CD14-positive monocyte (primary cell): ENCODE results near the gene ZNF662. TPM values are rescaled to one million over a fixed set of nuclear protein-coding genes. Genes with fewer than 3 reads are reported as not detected.
A peak's percentile ranks its signal among the peaks of the same experiment; 100 is the strongest.

Experiments
- DNase-seq, 3 donors: peaks; one replicate each; pipeline ENCODE4 v3.0.0-alpha.2; 2011 to 2022
- H2AFZ ChIP-seq: 2 replicates; pipeline ENCODE4 v1.6.0; 2012; ENCODE audit warnings: mild to moderate bottlenecking, low read depth, low read length, inconsistent platforms; ENCODE audit not compliant: insufficient read depth, poor library complexity, severe bottlenecking
- H3K27ac ChIP-seq, 2 donors: 1 replicate in 1 of 2; 2 replicates in 1 of 2; pipeline ENCODE4 v1.5.1; 2012 to 2013; ENCODE audit warnings: low read length in 2 of 2, control low read depth in 1 of 2, inconsistent platforms in 1 of 2, low read depth in 1 of 2, mild to moderate bottlenecking in 1 of 2
- H3K27me3 ChIP-seq, 2 donors: one replicate each; pipeline versions ENCODE4 v1.6.0 to v1.6.1; 2011 to 2013; ENCODE audit warnings: low read length in 2 of 2; ENCODE audit not compliant: control insufficient read depth in 2 of 2, insufficient read depth in 2 of 2
- H3K36me3 ChIP-seq, 2 donors: replicated peaks in 1 of 2; 1 replicate in 1 of 2; 2 replicates in 1 of 2; pipeline versions ENCODE4 v1.5.1 to v1.6.1; 2012 to 2013; ENCODE audit warnings: low read length in 2 of 2, control low read depth in 1 of 2, inconsistent platforms in 1 of 2, mild to moderate bottlenecking in 1 of 2; ENCODE audit not compliant: insufficient read depth in 2 of 2, control insufficient read depth in 1 of 2
- H3K4me1 ChIP-seq, 2 donors: 1 replicate in 1 of 2; 2 replicates in 1 of 2; pipeline versions ENCODE4 v1.5.1 to v1.6.1; 2012 to 2013; ENCODE audit warnings: low read length in 2 of 2, control low read depth in 1 of 2, inconsistent platforms in 1 of 2, mild to moderate bottlenecking in 1 of 2, moderate library complexity in 1 of 2; ENCODE audit not compliant: insufficient read depth in 2 of 2, control insufficient read depth in 1 of 2
- H3K4me2 ChIP-seq: replicated peaks from 2 replicates; pipeline ENCODE3; 2012; ENCODE audit warnings: low read length, moderate library complexity, mild to moderate bottlenecking; ENCODE audit not compliant: poor library complexity, severe bottlenecking; ENCODE audit errors: extremely low read depth
- H3K4me3 ChIP-seq, 3 experiments: fragments of 200-600 bp in 1 of 3; sonication (generic) in 1 of 3; replicated peaks in 1 of 3; 1 replicate in 2 of 3; 2 replicates in 1 of 3; pipeline ENCODE4 v1.5.1; 2011 to 2013; ENCODE audit warnings: low read length in 3 of 3, mild to moderate bottlenecking in 3 of 3, control low read depth in 2 of 3, low read depth in 2 of 3, inconsistent platforms in 1 of 3, moderate library complexity in 1 of 3
- H3K79me2 ChIP-seq: 2 replicates; pipeline ENCODE4 v1.6.0; 2012; ENCODE audit warnings: mild to moderate bottlenecking, control low read depth, inconsistent platforms, low read length, moderate library complexity; ENCODE audit not compliant: insufficient read depth
- H3K9ac ChIP-seq: 2 replicates; pipeline ENCODE4 v1.6.0; 2017; ENCODE audit warnings: low read length, mild to moderate bottlenecking; ENCODE audit not compliant: insufficient read depth, poor library complexity, severe bottlenecking
- H3K9me3 ChIP-seq, 2 donors: replicated peaks in 1 of 2; 1 replicate in 1 of 2; 2 replicates in 1 of 2; pipeline versions ENCODE4 v1.5.1 to v1.6.1; 2012 to 2013; ENCODE audit warnings: low read length in 2 of 2, control low read depth in 1 of 2; ENCODE audit not compliant: control insufficient read depth in 1 of 2, insufficient read depth in 1 of 2
- H4K20me1 ChIP-seq: 2 replicates; pipeline ENCODE4 v1.6.0; 2012; ENCODE audit warnings: mild to moderate bottlenecking, low read length, control low read depth, moderate library complexity; ENCODE audit not compliant: insufficient read depth
- H3K27ac Mint-ChIP-seq, 7 donors: one replicate each; pipeline ENCODE4 v1.8.0; 2020; ENCODE audit warnings: mild to moderate bottlenecking in 7 of 7, mixed read lengths in 7 of 7, moderate library complexity in 6 of 7, inconsistent platforms in 2 of 7
- H3K27me3 Mint-ChIP-seq, 3 donors: one replicate each; pipeline ENCODE4 v1.8.0; 2021 to 2022; ENCODE audit warnings: low read depth in 3 of 3, mild to moderate bottlenecking in 3 of 3, mixed read lengths in 3 of 3, moderate library complexity in 3 of 3, inconsistent platforms in 1 of 3
- H3K36me3 Mint-ChIP-seq, 2 donors: one replicate each; pipeline ENCODE4 v1.8.0; 2020; ENCODE audit warnings: mixed read lengths in 2 of 2, inconsistent platforms in 1 of 2, mild to moderate bottlenecking in 1 of 2
- H3K4me1 Mint-ChIP-seq: one replicate; pipeline ENCODE4 v1.8.0; 2020; ENCODE audit warnings: mild to moderate bottlenecking, mixed read lengths
- H3K4me3 Mint-ChIP-seq, 2 donors: one replicate each; pipeline ENCODE4 v1.8.0; 2020; ENCODE audit warnings: mild to moderate bottlenecking in 2 of 2, mixed read lengths in 2 of 2, moderate library complexity in 1 of 2
- H3K9me3 Mint-ChIP-seq, 7 donors: one replicate each; pipeline ENCODE4 v1.8.0; 2020 to 2022; ENCODE audit warnings: mixed read lengths in 7 of 7, mild to moderate bottlenecking in 6 of 7, moderate library complexity in 6 of 7, inconsistent platforms in 2 of 7
- CTCF ChIP-seq: fragments of 200-600 bp; IDR thresholded peaks from one replicate; pipeline ENCODE4 v1.8.0; 2022; ENCODE audit warnings: antibody characterized with exemption, mild to moderate bottlenecking
- whole genome bisulfite sequencing: methylation state at CpG from one replicate; pipeline ENCODE4 v1.1.5; 2013; ENCODE audit warnings: missing lambda C conversion rate; ENCODE audit not compliant: insufficient coverage; 5-methylcytosine and 5-hydroxymethylcytosine counted together
- intact Hi-C, 2 donors: fragments of 100-400 bp; cut with micrococcal nuclease; formaldehyde crosslinking; loops; one replicate each; pipeline versions ENCODE4 v1.15.0 to v1.15.1; 2023
- polyA minus RNA-seq: library from RNA; depleted of rRNA, polyadenylated mRNA; stranded (reverse); fragments of >200 nt; gene quantifications from 2 replicates; pipeline ENCODE4 v1.2.3, GENCODE V29; 2012
- polyA plus RNA-seq, 3 donors: library from polyadenylated mRNA; depleted of rRNA in 1 of 3; unstranded in 2 of 3; stranded (reverse) in 1 of 3; fragments of 300-500 nt in 2 of 3; fragments of >200 nt in 1 of 3; fragmentation: Illumina TruSeq in 2 of 3; gene quantifications; 1 replicate in 2 of 3; 2 replicates in 1 of 3; pipeline ENCODE4 v1.2.3, GENCODE V29; 2012 to 2021
- total RNA-seq, 12 experiments: library from RNA in 1 of 12; stranded (reverse) in 1 of 12; fragments of 120-200 nt in 1 of 12; gene quantifications; one replicate each; pipeline ENCODE4 v1.2.4 and lab custom pipeline; 2013 to 2026; ENCODE audit warnings: mixed read lengths in 6 of 12, inconsistent platforms in 1 of 12

Gene ZNF662
- total RNA-seq (2013), result 0.17 TPM
- under 1 TPM in 1 of 3 donors, not detected in 2; 0.09 TPM for polyA plus RNA-seq
- not detected in 2 replicates for polyA minus RNA-seq
- total RNA-seq (lab: John Stamatoyannopoulos, UW), result 0 to 2.1 (median 0.12) reads per million in 11 experiments

GRCh38 chr3:42906070-42906847 lies at the start of gene ZNF662:
Gene ZNF662 (plus strand): TSS chr3:42906142. CDS start chr3:42908115, 1,973 bp downstream.
- peak within 1 kb of the TSS; percentile 78 for H3K4me2 ChIP-seq
- H2AFZ ChIP-seq, result peak within 1 kb of the TSS; percentile 84
- Mint-ChIP-seq H3K27me3 (peaks cover 32 to 34% (median 32%) of the 10 kb centered on the region in 3 donors), H3K4me1 (peaks cover 16% of the 10 kb centered on the region), H3K27ac (peak within 1 kb of the TSS in 2 of 7 donors; percentile 3 to 60), H3K4me3 (peak within 1 kb of the TSS; percentile 72 to 85), H3K9me3 (peaks cover 14 to 36% (median 21%) of the 10 kb centered on the region in 7 donors), H3K36me3 (peaks cover 9 to 11% of the 10 kb centered on the region in 2 donors)
- H3K9me3 ChIP-seq, result peaks cover 0 to 13% of the 10 kb centered on the region in 2 donors
- peak within 1 kb of the TSS; percentile 15 to 71 (median 44) for H3K4me3 ChIP-seq
- TF ChIP-seq CTCF, result no peak
- WGBS, result under 1% methylated on average over 59 of the region's 59 CpGs
- H3K79me2 ChIP-seq, result no peaks in the 10 kb centered on the region
- peaks cover 14 to 26% of the 10 kb centered on the region in 2 donors for H3K27me3 ChIP-seq
- H3K36me3 ChIP-seq, result no peaks in the 10 kb centered on the region
- no peak within 1 kb of the TSS for H3K27ac ChIP-seq
- H4K20me1 ChIP-seq, result no peaks in the 10 kb centered on the region
- H3K4me1 ChIP-seq, result peaks cover 12% of the 10 kb centered on the region in 2 donors
- intact Hi-C loops, result no loop called here
- no peak for DNase-seq
- H3K9ac ChIP-seq, result peak within 1 kb of the TSS; percentile 56

GRCh38 chr3:42856544-42856943 lies 49.4 kb upstream of the ZNF662 start:
- no peaks in the 10 kb centered on the region for H3K36me3 ChIP-seq
- H3K4me2 ChIP-seq, result no peak overlapping the region
- H4K20me1 ChIP-seq, result no peaks in the 10 kb centered on the region
- no peak for DNase-seq
- Mint-ChIP-seq H3K36me3 (no peaks in the 10 kb centered on the region), H3K4me1 (no peaks in the 10 kb centered on the region), H3K4me3 (no peak overlapping the region), H3K27ac (no peak overlapping the region), H3K9me3 (peaks cover 1 to 16% (median 8%) of the 10 kb centered on the region in 7 donors), H3K27me3 (peaks cover 4 to 11% (median 8%) of the 10 kb centered on the region in 3 donors)
- WGBS, result 78% methylated on average over 3 of the region's 3 CpGs
- no peaks in the 10 kb centered on the region for H3K79me2 ChIP-seq
- H3K9ac ChIP-seq, result no peak overlapping the region
- no peak overlapping the region for H3K27ac ChIP-seq
- H3K4me1 ChIP-seq, result no peaks in the 10 kb centered on the region
- H3K27me3 ChIP-seq, result no peaks in the 10 kb centered on the region
- TF ChIP-seq CTCF, result no peak
- intact Hi-C loops, result no loop called here
- no peak overlapping the region for H2AFZ ChIP-seq
- H3K9me3 ChIP-seq, result no peaks in the 10 kb centered on the region
- H3K4me3 ChIP-seq, result no peak overlapping the region
